Raji (cell line): ENCODE measurements around the gene APP.

Experiments
- POLR2A ChIP-seq: IDR thresholded peaks from 2 replicates; pipeline ENCODE4 v1.6.1; 2011; ENCODE audit warnings: low read depth, low read length, control low read depth; ENCODE audit not compliant: insufficient read depth

Gene APP

GRCh38 chr21:26072666-26073615 is 97.6 kb downstream of the APP start:
- TF ChIP-seq POLR2A = no peak

- TF ChIP-seq POLR2A = no peak
Measured at GRCh38 chr21:26070822-26071425, 99.6 kb downstream of the APP start.

DNA sequence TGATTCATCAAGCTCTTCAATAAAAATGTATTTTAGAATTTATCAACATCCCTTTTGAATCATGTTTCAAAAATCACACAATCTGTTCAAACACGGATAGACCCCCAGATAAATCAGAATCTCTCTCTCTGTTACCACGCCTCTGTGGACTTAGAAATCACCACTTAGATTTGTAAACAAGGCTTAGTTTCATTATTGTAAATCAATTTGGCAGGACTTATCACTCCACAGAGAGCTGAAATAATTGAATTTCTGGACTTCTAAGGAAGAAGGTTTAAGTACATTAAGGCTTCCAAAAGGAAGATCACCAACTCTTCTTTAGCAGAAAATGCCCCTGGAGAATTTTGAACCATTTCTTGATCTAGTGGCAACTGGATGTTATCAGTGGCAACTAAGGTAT is 100.4 kb downstream of the APP start:
- no peak for TF ChIP-seq POLR2A

GRCh38 chr21:26068776-26069175 is 101.8 kb downstream of the APP start:
- TF ChIP-seq POLR2A = no peak

- no peak for TF ChIP-seq POLR2A
Measured at GRCh38 chr21:26067836-26068594, 102.6 kb downstream of the APP start.

- no peak for TF ChIP-seq POLR2A
Measured at GRCh38 chr21:26064506-26064905, 106.1 kb downstream of the APP start.

GRCh38 chr21:26061437-26061836 is 109.1 kb downstream of the APP start:
- TF ChIP-seq POLR2A = no peak

DNA sequence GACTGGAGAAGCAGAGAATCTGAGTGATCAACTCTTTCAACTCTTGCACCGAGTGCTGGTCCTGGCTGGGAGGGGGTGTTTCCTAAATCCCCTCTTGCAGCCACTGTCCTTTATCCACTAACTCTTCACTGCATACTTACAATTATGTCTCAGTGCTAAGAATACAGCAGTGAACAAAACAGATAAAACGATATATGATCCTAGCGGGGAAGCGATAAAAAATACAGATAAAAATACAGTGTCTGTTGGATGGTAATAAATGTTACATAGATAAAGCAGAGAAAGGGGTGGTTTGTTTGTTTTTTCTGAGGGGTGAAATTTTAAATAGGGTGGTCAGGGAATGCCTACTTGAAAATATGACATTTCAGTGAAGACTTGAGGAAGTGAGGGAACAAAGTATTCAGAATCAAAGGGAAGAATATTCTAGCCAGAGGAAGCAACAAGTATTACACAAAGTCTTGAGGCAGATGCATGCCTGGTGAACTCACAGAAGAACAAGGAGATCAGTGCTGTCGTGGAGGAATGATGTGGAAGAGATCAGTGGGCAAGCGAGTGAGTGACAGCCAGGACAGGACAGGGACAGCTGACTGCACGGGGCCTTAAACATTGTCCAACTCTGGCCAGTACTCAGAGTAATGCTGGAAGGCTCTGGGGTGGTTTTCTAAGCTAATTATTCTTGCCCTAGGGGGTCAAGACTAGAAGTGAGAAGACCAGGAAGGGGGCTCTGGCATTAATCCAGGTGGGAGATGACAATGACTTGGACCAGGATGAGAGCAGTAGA is 110.0 kb downstream of the APP start:
- TF ChIP-seq POLR2A = no peak

DNA sequence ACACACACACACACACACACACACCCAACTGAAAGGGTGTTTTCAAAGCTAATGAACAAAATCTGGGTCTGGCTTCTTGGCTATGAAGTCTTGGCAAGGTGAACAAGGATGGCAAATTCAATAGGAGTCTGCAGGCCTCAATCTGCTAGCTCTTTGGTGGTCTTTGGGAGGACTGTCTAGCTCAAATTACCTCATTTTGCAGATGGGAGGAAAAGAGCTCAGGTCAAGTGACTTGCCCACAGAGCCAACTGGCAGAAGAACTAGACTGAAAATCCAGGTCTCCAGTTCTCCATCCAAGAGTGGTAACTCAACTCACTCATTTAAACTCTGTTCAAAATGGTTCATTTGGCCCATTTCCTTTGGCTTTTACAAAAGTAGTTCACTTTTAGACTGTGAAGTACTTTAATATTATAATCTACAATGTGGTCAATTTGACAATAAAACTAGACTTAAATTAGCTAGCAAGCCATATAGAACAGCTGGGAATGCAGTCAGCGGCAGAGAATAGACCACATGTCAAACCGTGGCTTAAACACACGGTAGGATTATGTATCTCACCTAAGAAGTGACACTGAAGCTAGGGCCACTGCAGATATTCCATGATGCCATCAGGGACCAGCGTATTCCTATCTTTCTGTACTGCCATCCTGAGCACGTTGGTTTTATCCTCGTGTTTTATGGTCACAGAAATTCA is 112.9 kb downstream of the APP start:
- no peak for TF ChIP-seq POLR2A

GRCh38 chr21:26055841-26056264 is 114.7 kb downstream of the APP start:
- no peak for TF ChIP-seq POLR2A

GRCh38 chr21:26055010-26055409 is 115.6 kb downstream of the APP start:
- no peak for TF ChIP-seq POLR2A

DNA sequence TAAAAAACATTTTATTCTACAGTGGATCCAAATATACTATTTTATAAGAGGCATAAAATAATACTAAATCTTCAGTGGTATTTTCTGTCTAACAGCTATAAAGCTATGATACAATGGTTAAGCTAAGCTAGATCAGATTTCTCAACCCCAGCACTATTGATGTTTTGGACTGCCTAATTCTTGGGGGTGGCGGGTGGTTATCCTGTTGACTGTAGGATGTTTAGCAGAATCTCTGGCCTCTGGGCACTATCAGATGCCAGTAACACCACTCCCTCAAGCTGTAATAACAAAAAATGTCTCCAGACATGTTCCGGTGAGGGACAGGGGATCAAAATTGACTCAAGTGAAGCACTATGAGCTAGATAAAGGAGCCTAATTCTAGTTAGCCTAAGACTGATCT is 118.5 kb downstream of the APP start:
- no peak for TF ChIP-seq POLR2A

DNA sequence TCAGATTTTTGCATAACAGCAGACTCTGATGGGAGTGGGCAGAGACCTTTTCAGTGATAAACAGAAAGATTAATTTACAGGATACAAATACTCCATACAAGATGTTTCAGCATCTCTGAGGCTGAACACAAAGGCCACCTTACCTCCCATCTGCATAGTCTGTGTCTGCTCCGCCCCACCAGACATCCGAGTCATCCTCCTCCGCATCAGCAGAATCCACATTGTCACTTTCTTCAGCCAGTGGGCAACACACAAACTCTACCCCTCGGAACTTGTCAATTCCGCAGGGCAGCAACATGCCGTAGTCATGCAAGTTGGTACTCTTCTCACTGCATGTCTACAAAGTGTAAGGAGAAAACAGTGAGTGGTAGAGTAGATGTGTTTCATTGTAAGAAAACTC is 119.7 kb downstream of the APP start:
- no peak for TF ChIP-seq POLR2A

- TF ChIP-seq POLR2A = no peak
Measured at GRCh38 chr21:26049803-26050202, 120.8 kb downstream of the APP start.

- TF ChIP-seq POLR2A = no peak
Measured at GRCh38 chr21:26047279-26047967, 123.1 kb downstream of the APP start.
